ENCODE results near the gene FCRLB. TPM values are rescaled to one million over a fixed set of nuclear protein-coding genes. Genes with fewer than 3 reads are reported as not detected.
"Not testable (repeated sequence)": the region's sequence is repeated elsewhere in the genome, so short reads cannot be mapped to it uniquely, and the experiment has no call there.

FCRLB gene
- total RNA-seq: under 1 TPM; 0.35 to 0.43 TPM

- Mint-ChIP-seq H3K27me3 (peaks cover 45% of the 10 kb centered on the region), H3K4me3 (no peak within 1 kb of the TSS), H3K4me1 (peaks cover 35% of the 10 kb centered on the region), H3K9me3 (no peaks in the 10 kb centered on the region), H3K27ac (no peak within 1 kb of the TSS), H3K36me3 (ENCODE audit: low read depth) (no peaks in the 10 kb centered on the region)
- DNase-seq: no peak
- CTCF ChIA-PET: interaction anchor here (0.5 kb wide), 1 partner anchor 173 kb away, joined by 3 read pairs; no protein-coding TSS in a partner anchor
- POLR2A ChIA-PET: no interaction called here
Measured at GRCh38 chr1:161720956-161721737, at the start of gene FCRLB. Gene FCRLB (plus strand): TSS chr1:161721544. CDS start chr1:161722673, 1,129 bp downstream.

DNA sequence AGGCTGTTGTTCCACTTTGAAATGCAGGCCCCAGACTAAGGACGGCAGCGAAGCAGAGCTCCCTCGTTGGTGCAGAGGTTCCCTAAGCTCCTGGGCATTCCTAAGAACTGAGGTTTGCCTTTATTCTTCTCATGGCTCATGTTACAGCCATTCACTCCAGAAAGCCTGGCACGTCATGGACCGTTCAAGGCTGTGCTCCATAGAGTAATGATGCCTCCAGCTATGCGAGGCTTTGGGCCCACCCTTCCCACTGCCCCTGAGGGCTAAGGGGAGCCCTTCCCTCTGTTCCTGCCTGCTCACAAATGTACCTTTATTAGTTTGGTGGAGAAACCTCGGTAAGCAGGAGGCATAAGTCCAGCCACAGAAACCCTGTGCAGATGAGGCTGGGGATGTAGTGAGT lies 47.9 kb upstream of the FCRLB start:
- H3K27ac Mint-ChIP-seq; POLR2A ChIA-PET; DNase-seq; H3K4me3 Mint-ChIP-seq; H3K4me1 Mint-ChIP-seq; H3K36me3 Mint-ChIP-seq (ENCODE audit: low read depth); H3K27me3 Mint-ChIP-seq; CTCF ChIA-PET; H3K9me3 Mint-ChIP-seq: not testable (repeated sequence)

- H3K27me3 Mint-ChIP-seq; H3K27ac Mint-ChIP-seq; H3K36me3 Mint-ChIP-seq (ENCODE audit: low read depth); H3K4me1 Mint-ChIP-seq; H3K4me3 Mint-ChIP-seq; H3K9me3 Mint-ChIP-seq; CTCF ChIA-PET; DNase-seq; POLR2A ChIA-PET: not testable (repeated sequence)
Measured at GRCh38 chr1:161674447-161674846, 46.9 kb upstream of the FCRLB start.

- POLR2A ChIA-PET; H3K27ac Mint-ChIP-seq; DNase-seq; H3K9me3 Mint-ChIP-seq; H3K4me1 Mint-ChIP-seq; H3K27me3 Mint-ChIP-seq; CTCF ChIA-PET; H3K4me3 Mint-ChIP-seq; H3K36me3 Mint-ChIP-seq (ENCODE audit: low read depth): not testable (repeated sequence)
Measured at GRCh38 chr1:161674908-161675307, 46.4 kb upstream of the FCRLB start.

GRCh38 chr1:161676441-161676840 lies 44.9 kb upstream of the FCRLB start:
- Mint-ChIP-seq H3K9me3 (no peaks in the 10 kb centered on the region), H3K27me3 (peaks cover 7% of the 10 kb centered on the region), H3K27ac (no peak overlapping the region), H3K4me3 (no peak overlapping the region), H3K36me3 (ENCODE audit: low read depth) (no peaks in the 10 kb centered on the region), H3K4me1 (peaks cover 3% of the 10 kb centered on the region)
- no peak for DNase-seq
- POLR2A ChIA-PET: no interaction called here
- CTCF ChIA-PET: no interaction called here

DNA sequence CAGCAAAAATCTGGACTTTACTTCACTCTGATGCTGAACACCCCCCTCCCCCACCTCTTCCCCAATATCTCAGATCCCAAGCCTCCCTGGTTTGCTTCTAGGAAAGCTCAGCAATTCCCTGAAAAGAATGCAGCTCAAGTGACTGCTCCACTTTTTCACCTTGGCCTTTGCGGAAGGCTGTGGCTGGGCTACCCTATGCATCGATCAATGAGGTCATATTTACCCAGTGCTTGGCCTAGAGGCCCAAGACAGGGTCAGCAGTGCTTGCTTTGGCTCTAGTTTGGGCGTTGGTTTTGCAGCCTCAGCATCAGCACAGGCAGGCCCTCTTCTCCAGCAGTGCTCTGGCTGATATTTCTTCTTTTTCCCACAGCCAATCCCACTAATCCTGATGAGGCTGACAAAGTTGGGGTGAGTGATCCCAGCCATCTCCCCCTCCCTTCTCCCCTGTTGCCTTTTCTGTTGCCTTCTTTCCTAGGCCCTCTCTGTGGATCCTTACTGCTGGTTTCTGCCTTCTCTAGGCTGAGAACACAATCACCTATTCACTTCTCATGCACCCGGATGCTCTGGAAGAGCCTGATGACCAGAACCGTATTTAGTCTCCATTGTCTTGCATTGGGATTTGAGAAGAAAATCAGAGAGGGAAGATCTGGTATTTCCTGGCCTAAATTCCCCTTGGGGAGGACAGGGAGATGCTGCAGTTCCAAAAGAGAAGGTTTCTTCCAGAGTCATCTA lies 44.2 kb upstream of the FCRLB start:
- no peaks in the 10 kb centered on the region for H3K36me3 Mint-ChIP-seq (ENCODE audit: low read depth)
- H3K4me3 Mint-ChIP-seq: no peak overlapping the region
- H3K27me3 Mint-ChIP-seq: peaks cover 13% of the 10 kb centered on the region
- ChIA-PET POLR2A (no interaction called here), CTCF (no interaction called here)
- H3K9me3 Mint-ChIP-seq: no peaks in the 10 kb centered on the region
- no peaks in the 10 kb centered on the region for H3K4me1 Mint-ChIP-seq
- H3K27ac Mint-ChIP-seq: no peak overlapping the region
- DNase-seq: no peak

GRCh38 chr1:161678500-161678899 lies 42.8 kb upstream of the FCRLB start:
- ChIA-PET CTCF (no interaction called here), POLR2A (no interaction called here)
- no peaks in the 10 kb centered on the region for H3K4me1 Mint-ChIP-seq
- no peaks in the 10 kb centered on the region for H3K36me3 Mint-ChIP-seq (ENCODE audit: low read depth)
- no peak for DNase-seq
- peaks cover 22% of the 10 kb centered on the region for H3K27me3 Mint-ChIP-seq
- H3K9me3 Mint-ChIP-seq: no peaks in the 10 kb centered on the region
- H3K27ac Mint-ChIP-seq: no peak overlapping the region
- no peak overlapping the region for H3K4me3 Mint-ChIP-seq

GRCh38 chr1:161681879-161682278 lies 39.5 kb upstream of the FCRLB start:
- H3K36me3 Mint-ChIP-seq (ENCODE audit: low read depth): no peaks in the 10 kb centered on the region
- H3K27me3 Mint-ChIP-seq: peaks cover 45% of the 10 kb centered on the region
- DNase-seq: no peak
- CTCF ChIA-PET: interaction anchor here (0.6 kb wide), 1 partner anchor 70 kb away, joined by 4 read pairs; no protein-coding TSS in a partner anchor
- no peaks in the 10 kb centered on the region for H3K9me3 Mint-ChIP-seq
- no peaks in the 10 kb centered on the region for H3K4me1 Mint-ChIP-seq
- no peak overlapping the region for H3K27ac Mint-ChIP-seq
- H3K4me3 Mint-ChIP-seq: no peak overlapping the region
- POLR2A ChIA-PET: no interaction called here

GRCh38 chr1:161688946-161689345 lies 32.4 kb upstream of the FCRLB start:
- no peaks in the 10 kb centered on the region for H3K4me1 Mint-ChIP-seq
- POLR2A ChIA-PET: no interaction called here
- DNase-seq: no peak
- no peaks in the 10 kb centered on the region for H3K36me3 Mint-ChIP-seq (ENCODE audit: low read depth)
- H3K4me3 Mint-ChIP-seq: no peak overlapping the region
- CTCF ChIA-PET: interaction anchor here (0.7 kb wide), 1 partner anchor 133 kb away, joined by 3 read pairs; no protein-coding TSS in a partner anchor
- no peak overlapping the region for H3K27ac Mint-ChIP-seq
- peaks cover 40% of the 10 kb centered on the region for H3K27me3 Mint-ChIP-seq
- no peaks in the 10 kb centered on the region for H3K9me3 Mint-ChIP-seq

- CTCF ChIA-PET: interaction anchor here (0.8 kb wide), 1 partner anchor 205 kb away, joined by 3 read pairs; no protein-coding TSS in a partner anchor
- peaks cover 47% of the 10 kb centered on the region for H3K27me3 Mint-ChIP-seq
Measured at GRCh38 chr1:161691846-161692245, 29.5 kb upstream of the FCRLB start.

GRCh38 chr1:161693020-161693712 lies 28.2 kb upstream of the FCRLB start:
- POLR2A ChIA-PET; H3K9me3 Mint-ChIP-seq; H3K4me3 Mint-ChIP-seq; CTCF ChIA-PET; H3K36me3 Mint-ChIP-seq (ENCODE audit: low read depth); DNase-seq; H3K4me1 Mint-ChIP-seq; H3K27ac Mint-ChIP-seq: not testable (repeated sequence)
- H3K27me3 Mint-ChIP-seq: peaks cover 54% of the 10 kb centered on the region

More at GRCh38 chr1:161691846-161692245, 29.5 kb upstream of the FCRLB start:
- H3K36me3 Mint-ChIP-seq (ENCODE audit: low read depth): peaks cover 2% of the 10 kb centered on the region
- DNase-seq: no peak
- POLR2A ChIA-PET: no interaction called here
- no peak overlapping the region for H3K4me3 Mint-ChIP-seq
- no peaks in the 10 kb centered on the region for H3K4me1 Mint-ChIP-seq
- no peak overlapping the region for H3K27ac Mint-ChIP-seq
- no peaks in the 10 kb centered on the region for H3K9me3 Mint-ChIP-seq

DNA sequence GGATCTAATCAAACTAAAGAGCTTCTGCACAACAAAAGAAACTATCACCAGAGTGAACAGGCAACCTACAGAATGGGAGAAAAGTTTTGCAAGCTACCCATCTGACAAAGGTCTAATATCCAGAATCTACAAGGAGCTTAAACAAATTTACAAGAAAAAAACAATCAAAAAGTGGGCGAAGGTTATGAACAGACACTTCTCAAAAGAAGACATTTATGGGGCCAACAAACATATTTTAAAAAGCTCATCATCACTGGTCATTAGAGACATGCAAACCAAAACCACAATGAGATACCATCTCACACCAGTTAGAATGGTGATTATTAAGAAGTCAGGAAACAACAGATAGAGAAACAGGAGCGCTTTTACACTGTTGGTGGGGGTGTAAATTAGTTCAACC lies 23.0 kb upstream of the FCRLB start:
- CTCF ChIA-PET; H3K36me3 Mint-ChIP-seq (ENCODE audit: low read depth); H3K4me1 Mint-ChIP-seq; H3K4me3 Mint-ChIP-seq; DNase-seq; POLR2A ChIA-PET; H3K27ac Mint-ChIP-seq; H3K9me3 Mint-ChIP-seq: not testable (repeated sequence)
- peaks cover 60% of the 10 kb centered on the region for H3K27me3 Mint-ChIP-seq

DNA sequence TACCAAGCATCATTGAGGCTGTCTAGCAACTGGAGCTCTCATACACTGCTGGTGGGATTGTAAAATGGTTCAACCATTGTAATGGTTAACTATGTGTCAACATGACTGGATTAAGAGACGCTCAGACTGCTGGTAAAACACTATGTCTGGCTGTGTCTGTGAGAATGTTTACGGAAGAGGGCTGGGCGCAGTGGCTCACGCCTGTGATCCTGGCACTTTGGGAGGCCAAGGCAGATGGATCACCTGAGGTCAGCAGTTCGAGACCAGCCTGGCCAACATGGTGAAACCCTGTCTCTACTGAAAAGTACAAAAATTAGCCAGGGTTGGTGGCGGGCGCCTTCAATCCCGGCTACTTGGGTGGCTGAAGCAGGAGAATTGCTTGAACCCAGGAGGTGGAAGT lies 19.1 kb upstream of the FCRLB start:
- CTCF ChIA-PET: interaction anchor here (1.4 kb wide), 1 partner anchor 24 kb away, joined by 4 read pairs; no protein-coding TSS in a partner anchor
- H3K9me3 Mint-ChIP-seq: peaks cover 2% of the 10 kb centered on the region
- H3K36me3 Mint-ChIP-seq (ENCODE audit: low read depth): no peaks in the 10 kb centered on the region
- H3K27ac Mint-ChIP-seq: no peak overlapping the region
- H3K4me1 Mint-ChIP-seq: no peaks in the 10 kb centered on the region
- H3K4me3 Mint-ChIP-seq: no peak overlapping the region
- peaks cover 29% of the 10 kb centered on the region for H3K27me3 Mint-ChIP-seq
- no peak for DNase-seq
- POLR2A ChIA-PET: no interaction called here
